Glomerular visceral epithelial cell (primary cell): ENCODE data around the gene BCO1.

Experiments used
- DNase-seq: peaks from one replicate; pipeline ENCODE4 v3.0.0-alpha.2; 2016; ENCODE audit errors: extremely low spot score

Gene BCO1

GRCh38 chr16:81232740-81233367 is 5.6 kb upstream of the BCO1 start:
- no peak for DNase-seq

- DNase-seq, result peak; percentile 64
Measured at GRCh38 chr16:81237282-81237681, 1.2 kb upstream of the BCO1 start.

- peak; percentile 2 for DNase-seq
Measured at GRCh38 chr16:81237942-81238295, 570 bp upstream of the BCO1 start.

GRCh38 chr16:81239367-81240121 is 1.1 kb downstream of the BCO1 start:
- no peak for DNase-seq

GRCh38 chr16:81241706-81242105 is 3.2 kb downstream of the BCO1 start:
- DNase-seq, result no peak

- DNase-seq, result no peak
Measured at GRCh38 chr16:81242977-81243618, 4.6 kb downstream of the BCO1 start.

GRCh38 chr16:81243942-81244341 is 5.5 kb downstream of the BCO1 start:
- DNase-seq, result no peak

GRCh38 chr16:81251871-81252270 is 13.4 kb downstream of the BCO1 start:
- peak; percentile 2 for DNase-seq

- DNase-seq, result no peak
Measured at GRCh38 chr16:81253141-81253540, 14.7 kb downstream of the BCO1 start.

- no peak for DNase-seq
Measured at GRCh38 chr16:81254922-81255526, 16.5 kb downstream of the BCO1 start.

- no peak for DNase-seq
Measured at GRCh38 chr16:81259916-81260315, 21.4 kb downstream of the BCO1 start.

- DNase-seq, result no peak
Measured at GRCh38 chr16:81261049-81261648, 22.7 kb downstream of the BCO1 start.

GRCh38 chr16:81263470-81264220 is 25.2 kb downstream of the BCO1 start:
- DNase-seq, result no peak

- no peak for DNase-seq
Measured at GRCh38 chr16:81264386-81264785, 25.9 kb downstream of the BCO1 start.

- DNase-seq, result no peak
Measured at GRCh38 chr16:81265052-81265451, 26.6 kb downstream of the BCO1 start.

- no peak for DNase-seq
Measured at GRCh38 chr16:81265658-81266451, 27.4 kb downstream of the BCO1 start.

- DNase-seq, result peak; percentile 26
Measured at GRCh38 chr16:81266680-81267095, 28.2 kb downstream of the BCO1 start.

GRCh38 chr16:81268509-81268908 is 30.0 kb downstream of the BCO1 start:
- no peak for DNase-seq

- no peak for DNase-seq
Measured at GRCh38 chr16:81273223-81273950, 34.9 kb downstream of the BCO1 start.

- no peak for DNase-seq
Measured at GRCh38 chr16:81275064-81275532, 36.6 kb downstream of the BCO1 start.
